ENCODE data around the gene MITF.

- TF ChIP-seq CTCF (IDR thresholded peaks at IDR 0.05) (no peak), EP300 (IDR thresholded peaks at IDR 0.05) (no peak), POLR2A (IDR thresholded peaks at IDR 0.05) (no peak)
Measured at GRCh38 chr3:69972672-69973071, 233.4 kb downstream of the MITF start.

Measured in suprapubic skin (tissue), 3 donors.